GM15510 (cell line): Measurements from ENCODE around the gene MMP24OS.

Experiments
- POLR2A ChIP-seq: IDR thresholded peaks from 3 replicates; pipeline ENCODE4 v1.6.1; 2011; ENCODE audit warnings: borderline replicate concordance; ENCODE audit not compliant: insufficient read length; ENCODE audit errors: extremely low read depth

Gene MMP24OS

DNA sequence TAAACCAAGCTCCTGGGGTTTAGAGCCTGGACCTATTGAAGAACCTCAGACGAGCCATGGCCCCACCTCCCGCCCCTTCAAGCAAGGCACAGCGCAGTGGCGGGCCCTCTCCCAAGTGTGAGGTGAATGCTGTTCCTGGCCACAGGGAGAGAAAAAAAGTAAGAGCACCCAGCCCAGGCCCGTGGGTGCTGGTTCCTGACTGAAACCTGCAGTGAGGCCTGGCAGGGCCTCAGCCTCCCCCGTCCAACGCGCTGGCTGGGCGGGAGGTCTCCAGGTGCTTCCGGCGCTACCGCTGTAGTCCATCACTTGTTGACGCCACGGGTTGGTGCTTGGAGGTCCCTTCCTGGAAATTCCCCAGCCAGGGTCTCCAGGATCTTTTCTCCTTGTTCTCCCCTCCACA is 19.8 kb upstream of the MMP24OS start:
- no peak for TF ChIP-seq POLR2A

DNA sequence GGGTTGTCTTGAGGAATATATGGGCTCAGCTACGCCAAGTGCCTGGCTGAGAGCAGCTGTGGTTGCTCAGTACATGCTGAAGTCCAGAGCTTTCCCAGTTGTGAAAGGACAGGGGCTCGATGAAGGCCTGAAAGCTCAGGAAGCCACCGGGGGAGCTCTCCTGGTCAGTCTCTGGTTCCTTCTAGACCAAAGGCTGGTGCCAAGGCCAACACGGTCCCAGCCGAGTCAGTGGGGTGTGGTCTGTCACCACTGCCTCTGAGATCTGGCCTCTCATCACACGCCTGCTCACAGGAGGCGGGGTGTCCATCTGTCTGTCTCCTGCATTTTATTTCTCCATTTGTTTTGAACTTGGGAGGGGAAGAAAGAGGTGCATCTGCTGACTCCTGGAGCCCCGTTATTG is 19.2 kb upstream of the MMP24OS start:
- no peak for TF ChIP-seq POLR2A

DNA sequence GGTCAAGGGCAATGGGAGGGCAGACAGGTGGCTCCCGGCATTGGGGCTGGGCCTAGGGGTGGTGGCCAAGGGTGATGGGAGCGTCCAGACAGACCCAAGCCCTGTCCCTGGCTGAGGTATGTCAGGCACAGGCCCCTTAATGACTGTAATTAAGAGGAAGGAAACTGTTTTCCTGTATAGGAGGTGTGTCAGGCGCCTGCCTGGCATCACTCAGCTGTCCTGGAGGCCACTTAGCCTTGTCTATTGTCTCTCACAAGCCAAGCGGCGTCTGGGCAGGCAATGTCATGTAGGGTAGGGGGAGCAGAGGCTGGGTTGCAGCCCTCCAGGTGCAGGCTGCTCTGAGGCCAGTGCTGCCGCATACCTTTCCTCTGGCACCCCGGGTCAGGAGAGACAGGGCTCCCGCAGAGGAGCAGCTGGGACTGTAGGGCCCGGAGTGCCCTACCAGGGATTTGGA is 18.2 kb upstream of the MMP24OS start:
- TF ChIP-seq POLR2A = no peak

- TF ChIP-seq POLR2A = no peak
These were observed 17.8 kb upstream of the MMP24OS start for GRCh38 chr20:35295674-35296073.

GRCh38 chr20:35295058-35295457 is 17.1 kb upstream of the MMP24OS start:
- no peak for TF ChIP-seq POLR2A

- TF ChIP-seq POLR2A = no peak
These were observed 16.4 kb upstream of the MMP24OS start for GRCh38 chr20:35294293-35294685.

DNA sequence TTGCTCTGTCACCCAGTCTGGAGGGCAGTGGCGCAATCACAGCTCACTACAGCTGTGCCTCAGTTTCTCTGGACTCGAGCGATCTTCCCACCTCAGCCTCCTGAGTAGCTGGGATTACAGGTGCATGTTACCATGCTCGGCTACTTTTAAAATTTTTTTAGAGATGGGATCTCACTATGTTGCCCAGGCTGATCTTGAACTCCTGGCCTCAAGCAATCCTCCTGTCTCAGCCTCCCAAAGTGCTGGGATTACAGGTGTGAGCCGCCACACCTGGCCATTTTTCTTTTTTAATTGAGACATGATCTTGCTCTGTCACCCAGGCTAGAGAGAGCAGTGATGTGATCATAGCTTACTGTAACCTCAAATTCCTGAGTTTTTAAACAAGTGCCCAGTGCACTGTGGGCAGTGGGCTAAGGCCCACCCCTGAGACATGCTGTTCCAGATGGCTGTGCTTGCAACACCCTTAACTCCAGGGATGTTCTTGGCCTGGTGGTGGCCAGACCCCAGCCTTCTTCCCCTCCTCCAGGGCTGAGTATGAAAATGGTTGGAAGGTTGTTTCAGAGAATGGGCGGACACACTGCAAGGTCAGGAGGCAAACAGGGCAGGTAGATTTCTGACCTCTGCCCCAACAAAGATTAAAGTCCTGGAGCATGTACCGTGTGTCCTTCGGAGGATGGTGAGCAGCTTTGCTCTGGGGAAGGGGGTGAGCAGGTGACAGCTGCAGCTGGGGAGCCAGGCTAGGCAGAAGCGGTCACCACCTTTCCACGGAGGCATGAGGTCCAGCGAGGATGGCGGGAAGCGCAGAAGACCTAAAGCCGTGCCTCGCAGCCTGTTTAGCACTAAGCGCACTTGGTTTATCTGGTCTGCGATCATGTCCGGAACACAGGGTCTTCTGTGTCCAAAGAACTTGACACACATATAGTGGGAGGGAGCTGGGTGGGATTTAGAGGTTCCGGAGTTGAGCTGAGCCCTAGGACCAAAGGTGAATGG is 15.7 kb upstream of the MMP24OS start:
- TF ChIP-seq POLR2A = no peak

- TF ChIP-seq POLR2A = no peak
These were observed 14.8 kb upstream of the MMP24OS start for GRCh38 chr20:35292504-35293285.

- no peak for TF ChIP-seq POLR2A
These were observed 14.0 kb upstream of the MMP24OS start, which contains the start of gene FAM83C for GRCh38 chr20:35291654-35292503. FAM83C (minus strand) TSS chr20:35292425; CDS start chr20:35292304, 121 bp downstream.

GRCh38 chr20:35290887-35291417 is 13.0 kb upstream of the MMP24OS start:
- no peak for TF ChIP-seq POLR2A

DNA sequence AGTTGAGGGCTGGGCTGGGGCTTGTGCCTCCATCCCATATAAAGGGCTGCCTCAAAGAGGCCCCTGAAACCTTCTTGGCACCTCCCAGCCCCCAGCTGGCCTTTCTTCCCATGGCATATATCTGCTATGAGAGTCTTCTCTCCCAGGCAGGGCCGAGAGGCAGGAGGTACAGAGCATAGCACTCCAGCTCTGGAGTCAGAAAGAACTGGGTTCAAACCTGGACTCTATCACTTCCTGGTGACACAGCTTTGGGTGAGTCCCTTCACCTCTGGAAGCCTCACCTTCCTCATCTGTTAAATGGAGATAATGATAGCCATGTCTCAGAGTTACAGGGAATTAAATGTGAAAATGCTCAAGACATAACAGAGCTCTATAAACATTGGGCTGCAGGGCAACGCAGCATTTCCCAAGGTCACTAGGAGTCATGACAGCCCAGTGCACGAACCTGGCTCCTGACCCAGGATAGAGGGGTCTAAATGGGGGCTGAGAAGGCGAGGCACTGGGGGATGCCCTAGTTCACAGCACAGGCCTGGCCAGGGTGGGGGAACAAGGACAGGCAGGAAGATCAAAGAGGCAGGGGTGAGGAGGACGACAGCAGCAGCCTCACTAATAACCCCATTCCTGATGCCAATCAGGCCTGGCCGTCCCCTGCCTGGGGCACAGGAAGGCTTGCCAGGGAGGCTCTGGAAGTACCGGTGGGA is 12.4 kb upstream of the MMP24OS start:
- TF ChIP-seq POLR2A = no peak

DNA sequence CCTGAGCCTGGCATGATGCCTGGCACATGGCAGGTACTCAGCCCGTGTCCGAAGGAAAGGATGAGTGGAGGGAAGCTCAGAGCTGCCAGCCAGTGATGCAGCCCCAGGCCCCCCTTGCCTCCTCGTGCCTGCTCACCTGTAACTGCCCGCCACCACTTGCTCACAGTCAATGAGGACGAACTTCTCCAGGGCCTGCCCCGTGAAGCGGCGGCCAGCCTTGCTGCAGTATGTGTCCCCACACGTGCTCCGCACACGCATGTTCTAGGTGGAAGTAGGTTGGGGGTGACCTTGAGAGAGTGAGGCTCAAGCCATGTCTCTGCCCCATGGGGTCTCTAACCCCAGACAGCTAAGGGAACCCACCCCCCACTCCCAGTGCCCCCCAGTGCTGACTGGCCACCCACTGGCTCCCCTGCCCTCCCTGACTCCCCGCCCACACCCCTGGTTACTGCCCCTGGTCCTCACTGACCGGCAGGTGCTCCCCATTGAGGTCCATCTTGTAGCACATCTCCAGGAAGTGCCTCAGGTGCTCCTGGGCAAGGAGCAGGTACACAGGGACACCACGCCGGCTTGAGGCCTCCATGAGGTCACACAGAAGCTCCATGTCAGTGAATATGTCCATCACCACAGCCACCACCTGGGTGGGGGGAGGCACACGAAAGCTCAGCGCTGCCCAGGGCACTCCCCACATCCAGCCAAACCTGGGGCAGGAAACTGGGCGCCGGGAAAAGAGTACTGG is 10.6 kb upstream of the MMP24OS start:
- TF ChIP-seq POLR2A = no peak
